ENCODE data around the gene ULK4. TPM values are rescaled to one million over a fixed set of nuclear protein-coding genes. Genes with fewer than 3 reads are reported as not detected.

Gene ULK4
- total and polyA plus RNA-seq, 9 of the 15 experiments (the other 6 are each of a cell fraction or from before 2014, with no cell fraction given): 3.0 to 5.9 (median 3.5) TPM

GRCh38 chr3:41222012-41222411 lies 739.9 kb downstream of the ULK4 start (continued):
- no peak for TF ChIP-seq CEBPZ (IDR thresholded peaks at IDR 0.05; ENCODE audit: borderline replicate concordance, low read depth, low read length)
- no peak for TF ChIP-seq MAX (CRISPR knock-in tag; IDR thresholded peaks at IDR 0.05)

- Histone ChIP-seq H3K79me2 (ENCODE audit: control insufficient read depth, insufficient read depth, low read length) (peaks cover 75% of the 10 kb centered on the region), H3K36me3 (ENCODE audit: control insufficient read depth, insufficient read depth, low read length) (peaks cover 24% of the 10 kb centered on the region), H3K4me2 (ENCODE audit: insufficient read depth, low read length) (no peak overlapping the region), H4K20me1 (replicated peaks; ENCODE audit: control insufficient read depth, insufficient read depth, low read length) (peaks cover 49% of the 10 kb centered on the region), H3K9me1 (ENCODE audit: control insufficient read depth, insufficient read depth, low read length) (no peaks in the 10 kb centered on the region), H3K27me3 (ENCODE audit: control insufficient read depth in 2 of 2, insufficient read depth in 2 of 2, low read length in 2 of 2) (no peaks in the 10 kb centered on the region), H3K27ac (ENCODE audit: extremely low read depth, low read depth, low read length) (no peak overlapping the region), H2AFZ (ENCODE audit: low read depth, low read length) (no peak overlapping the region), H3K9me3 (replicated peaks; ENCODE audit: control insufficient read depth, insufficient read depth, low read depth, low read length) (no peaks in the 10 kb centered on the region), H3K4me3 (no peak overlapping the region), H3K4me1 (replicated peaks in 1 of 2; ENCODE audit: control insufficient read depth in 2 of 2, insufficient read depth in 2 of 2, low read length in 2 of 2) (peaks cover 0 to 5% of the 10 kb centered on the region in 2 experiments; a peak in 2 of 5 replicates), H3K9ac (ENCODE audit: insufficient read depth in 1 of 2, low read depth in 2 of 2, low read length in 2 of 2) (no peak overlapping the region)
- POLR2A ChIA-PET: no interaction called here
- no peak for DNase-seq (ENCODE audit: extremely low read depth in 1 of 4, low spot score in 3 of 4)
- intact Hi-C loops (cut with micrococcal nuclease): no loop called here
- TF ChIP-seq ZNF274 (IDR thresholded peaks at IDR 0.05; ENCODE audit: borderline replicate concordance, low read depth, low read length): no peak
- FAIRE-seq: no peak
- peak; percentile 30; the same call in 1 of the 3 replicates for ATAC-seq
- WGBS (ENCODE audit: insufficient coverage, low coverage, missing lambda C conversion rate): 90% methylated on average over 7 of the region's 7 CpGs
- CTCF ChIA-PET (ENCODE audit: low intra/inter-chr PET ratio): no interaction called here
- BruUV-seq (replicated peaks): no TSS peak
- in situ Hi-C loops (cut with MboI): no loop called here
Observed at GRCh38 chr3:41220906-41221677, 740.8 kb downstream of the ULK4 start.

All from K562 (cell line).